Measurements from ENCODE around the gene LMF1. TPM values are rescaled to one million over a fixed set of nuclear protein-coding genes. Genes with fewer than 3 reads are reported as not detected.

Gene LMF1
- total RNA-seq, 1 donor from 2014 or later: 16.0 TPM

- Mint-ChIP-seq H3K4me3 (peak overlapping the region; percentile 44), H3K4me1 (peaks cover 31% of the 10 kb centered on the region), H3K27me3 (ENCODE audit: low read depth) (peaks cover 29% of the 10 kb centered on the region), H3K9me3 (no peaks in the 10 kb centered on the region), H3K27ac (ENCODE audit: unreplicated experiment) (peak overlapping the region; percentile 62), H3K36me3 (ENCODE audit: low read depth) (peaks cover 7% of the 10 kb centered on the region)
- TF ChIP-seq CTCF (conservative IDR thresholded peaks at IDR 0.05): no peak
- no peak for DNase-seq (ENCODE audit: low read depth, low spot score)
Observed at GRCh38 chr16:979859-980594, 9.2 kb upstream of the LMF1 start.

- peaks cover 7% of the 10 kb centered on the region for H3K36me3 Mint-ChIP-seq (ENCODE audit: low read depth)
- no peak overlapping the region for H3K27ac Mint-ChIP-seq (ENCODE audit: unreplicated experiment)
- peak overlapping the region; percentile 23 for H3K4me3 Mint-ChIP-seq
- H3K9me3 Mint-ChIP-seq: no peaks in the 10 kb centered on the region
- H3K4me1 Mint-ChIP-seq: peaks cover 32% of the 10 kb centered on the region
- no peak for TF ChIP-seq CTCF (conservative IDR thresholded peaks at IDR 0.05)
- no peak for DNase-seq (ENCODE audit: low read depth, low spot score)
- peaks cover 29% of the 10 kb centered on the region for H3K27me3 Mint-ChIP-seq (ENCODE audit: low read depth)
Observed at GRCh38 chr16:979147-979546, 8.4 kb upstream of the LMF1 start.

- Mint-ChIP-seq H3K4me1 (peaks cover 35% of the 10 kb centered on the region), H3K9me3 (no peaks in the 10 kb centered on the region), H3K27me3 (ENCODE audit: low read depth) (peaks cover 24% of the 10 kb centered on the region), H3K27ac (ENCODE audit: unreplicated experiment) (no peak overlapping the region), H3K36me3 (ENCODE audit: low read depth) (peaks cover 7% of the 10 kb centered on the region), H3K4me3 (peak overlapping the region; percentile 21)
- no peak for TF ChIP-seq CTCF (conservative IDR thresholded peaks at IDR 0.05)
- no peak for DNase-seq (ENCODE audit: low read depth, low spot score)
Observed at GRCh38 chr16:978403-978802, 7.6 kb upstream of the LMF1 start.

- Mint-ChIP-seq H3K4me3 (peak overlapping the region; percentile 21), H3K27me3 (ENCODE audit: low read depth) (peaks cover 19% of the 10 kb centered on the region), H3K36me3 (ENCODE audit: low read depth) (peaks cover 7% of the 10 kb centered on the region), H3K27ac (ENCODE audit: unreplicated experiment) (no peak overlapping the region), H3K9me3 (no peaks in the 10 kb centered on the region), H3K4me1 (peaks cover 35% of the 10 kb centered on the region)
- no peak for TF ChIP-seq CTCF (conservative IDR thresholded peaks at IDR 0.05)
- DNase-seq (ENCODE audit: low read depth, low spot score): no peak
Observed at GRCh38 chr16:977896-978295, 7.1 kb upstream of the LMF1 start.

- Mint-ChIP-seq H3K36me3 (ENCODE audit: low read depth) (peaks cover 7% of the 10 kb centered on the region), H3K27me3 (ENCODE audit: low read depth) (peaks cover 16% of the 10 kb centered on the region), H3K9me3 (no peaks in the 10 kb centered on the region), H3K4me3 (peak overlapping the region; percentile 57), H3K27ac (ENCODE audit: unreplicated experiment) (no peak overlapping the region), H3K4me1 (peaks cover 36% of the 10 kb centered on the region)
- no peak for TF ChIP-seq CTCF (conservative IDR thresholded peaks at IDR 0.05)
- no peak for DNase-seq (ENCODE audit: low read depth, low spot score)
Observed at GRCh38 chr16:977081-977701, 6.4 kb upstream of the LMF1 start.
